ENCODE results near the gene ABHD8.

ABHD8 gene

GRCh38 chr19:17325881-17326594, 22.8 kb upstream of the ABHD8 start:
- no peak for TF ChIP-seq REST (IDR thresholded peaks at IDR 0.05; ENCODE audit: low read depth)
- no peak for TF ChIP-seq MAX (IDR thresholded peaks at IDR 0.05)
- TF ChIP-seq TEAD4 (IDR thresholded peaks at IDR 0.05), result no peak

GRCh38 chr19:17325133-17325532, 21.9 kb upstream of the ABHD8 start:
- TF ChIP-seq FOXM1 (IDR thresholded peaks at IDR 0.05; ENCODE audit: borderline replicate concordance, low read depth) (no peak), TCF12 (IDR thresholded peaks at IDR 0.05; ENCODE audit: low read depth) (no peak)

GRCh38 chr19:17324357-17325114, 21.3 kb upstream of the ABHD8 start:
- TF ChIP-seq NFIC (IDR thresholded peaks at IDR 0.05) (no peak), FOXM1 (IDR thresholded peaks at IDR 0.05; ENCODE audit: borderline replicate concordance, low read depth) (no peak), ZBTB7A (IDR thresholded peaks at IDR 0.05; ENCODE audit: low read depth) (no peak), TAF1 (IDR thresholded peaks at IDR 0.05; ENCODE audit: low read depth) (no peak), TCF12 (IDR thresholded peaks at IDR 0.05; ENCODE audit: low read depth) (no peak), USF1 (IDR thresholded peaks at IDR 0.05) (no peak), REST (IDR thresholded peaks at IDR 0.05; ENCODE audit: low read depth) (no peak), EP300 (IDR thresholded peaks at IDR 0.05; ENCODE audit: borderline replicate concordance) (no peak), CREB1 (IDR thresholded peaks at IDR 0.05; ENCODE audit: low read depth) (no peak), TEAD4 (IDR thresholded peaks at IDR 0.05) (no peak), YY1 (IDR thresholded peaks at IDR 0.05; ENCODE audit: low read depth) (no peak), CEBPB (IDR thresholded peaks at IDR 0.05) (no peak)

- TF ChIP-seq ZBTB7A (IDR thresholded peaks at IDR 0.05; ENCODE audit: low read depth) (no peak), CREB1 (IDR thresholded peaks at IDR 0.05; ENCODE audit: low read depth) (no peak), EP300 (IDR thresholded peaks at IDR 0.05; ENCODE audit: borderline replicate concordance) (no peak), YY1 (IDR thresholded peaks at IDR 0.05; ENCODE audit: low read depth) (no peak)
Observed at GRCh38 chr19:17323964-17324332, 20.7 kb upstream of the ABHD8 start.

GRCh38 chr19:17323300-17323963, 20.2 kb upstream of the ABHD8 start:
- no peak for TF ChIP-seq CREB1 (IDR thresholded peaks at IDR 0.05; ENCODE audit: low read depth)
- TF ChIP-seq TCF12 (IDR thresholded peaks at IDR 0.05; ENCODE audit: low read depth), result no peak
- TF ChIP-seq EGR1 (IDR thresholded peaks at IDR 0.05), result no peak
- TF ChIP-seq USF1 (IDR thresholded peaks at IDR 0.05), result no peak
- TF ChIP-seq CEBPB (IDR thresholded peaks at IDR 0.05), result no peak
- no peak for TF ChIP-seq NFIC (IDR thresholded peaks at IDR 0.05)
- no peak for TF ChIP-seq RAD21 (IDR thresholded peaks at IDR 0.05; ENCODE audit: low read depth)
- no peak for TF ChIP-seq FOXM1 (IDR thresholded peaks at IDR 0.05; ENCODE audit: borderline replicate concordance, low read depth)
- TF ChIP-seq TEAD4 (IDR thresholded peaks at IDR 0.05), result no peak
- no peak for TF ChIP-seq REST (IDR thresholded peaks at IDR 0.05; ENCODE audit: low read depth)
- TF ChIP-seq EP300 (IDR thresholded peaks at IDR 0.05; ENCODE audit: borderline replicate concordance), result no peak
- TF ChIP-seq MAX (IDR thresholded peaks at IDR 0.05), result no peak
- TF ChIP-seq YY1 (IDR thresholded peaks at IDR 0.05; ENCODE audit: low read depth), result no peak
- TF ChIP-seq TAF1 (IDR thresholded peaks at IDR 0.05; ENCODE audit: low read depth), result no peak
- no peak for TF ChIP-seq ZBTB7A (IDR thresholded peaks at IDR 0.05; ENCODE audit: low read depth)
